H1 (cell line): ENCODE data around the gene TRIB2. TPM values are rescaled to one million over a fixed set of nuclear protein-coding genes. Genes with fewer than 3 reads are reported as not detected.

Experiments used
- CTCF ChIA-PET: fragments of 300-600 bp; sonication (Branson Sonifier 250); formaldehyde crosslinking; loops from one replicate; lab custom pipeline; 2021; ENCODE audit not compliant: partially characterized antibody; lab: Charles Lee
- POLR2A ChIA-PET: fragments of 300-600 bp; sonication (Branson Sonifier 250); formaldehyde crosslinking; loops from one replicate; lab custom pipeline; 2021; ENCODE audit warnings: inconsistent platforms; ENCODE audit not compliant: partially characterized antibody; lab: Charles Lee
- DNase-seq, 2 experiments: peaks; one replicate each; pipeline versions ENCODE4 v3.0.0 to v3.0.0-alpha.2; 2010 to 2022; ENCODE audit warnings: low spot score in 2 of 2, low read depth in 1 of 2, mixed read lengths in 1 of 2
- FAIRE-seq: peaks from 2 replicates; lab custom pipeline; 2011; peaks lifted over from hg19 to GRCh38; lab: Jason Lieb, UNC
- H2AFZ ChIP-seq: 2 replicates; pipeline ENCODE4 v1.8.1; 2012; ENCODE audit warnings: low read length, inconsistent platforms
- H2AK5ac ChIP-seq: 2 replicates; pipeline ENCODE4 v1.6.1; 2013; ENCODE audit warnings: low read depth, low read length
- H2BK120ac ChIP-seq: replicated peaks from 2 replicates; pipeline ENCODE3; 2013; ENCODE audit warnings: low read depth, low read length, inconsistent platforms
- H2BK12ac ChIP-seq: 2 replicates; pipeline ENCODE4 v1.6.1; 2013; ENCODE audit warnings: low read depth, low read length
- H2BK15ac ChIP-seq: 2 replicates; pipeline ENCODE4 v1.6.1; 2013; ENCODE audit warnings: low read length
- H2BK20ac ChIP-seq: 2 replicates; pipeline ENCODE4 v1.6.1; 2013; ENCODE audit warnings: low read length
- H2BK5ac ChIP-seq: 2 replicates; pipeline ENCODE4 v1.6.1; 2013; ENCODE audit warnings: low read depth, low read length
- H3K14ac ChIP-seq: 2 replicates; pipeline ENCODE4 v1.6.1; 2013; ENCODE audit warnings: inconsistent platforms; ENCODE audit not compliant: insufficient read length
- H3K18ac ChIP-seq: 2 replicates; pipeline ENCODE4 v1.6.1; 2013; ENCODE audit warnings: low read length; ENCODE audit errors: extremely low read depth
- H3K23ac ChIP-seq: 2 replicates; pipeline ENCODE4 v1.6.1; 2013; ENCODE audit warnings: inconsistent platforms; ENCODE audit not compliant: insufficient read length
- H3K23me2 ChIP-seq: 2 replicates; pipeline ENCODE4 v1.6.1; 2013; ENCODE audit warnings: low read depth, low read length
- H3K27ac ChIP-seq: 2 replicates; pipeline ENCODE4 v1.6.1; 2011; ENCODE audit warnings: low read depth, low read length, inconsistent platforms
- H3K27me3 ChIP-seq, 4 experiments: replicated peaks in 1 of 4; 1 replicate in 1 of 4; 2 replicates in 3 of 4; pipeline versions ENCODE4 v1.6.1 to v1.8.1; 2011 to 2013; ENCODE audit warnings: low read length in 3 of 4, mild to moderate bottlenecking in 3 of 4, inconsistent platforms in 2 of 4, mixed read lengths in 2 of 4, moderate library complexity in 1 of 4; ENCODE audit not compliant: control insufficient read depth in 3 of 4, insufficient read depth in 3 of 4; ENCODE audit errors: extremely low read depth in 1 of 4
- H3K36me3 ChIP-seq, 4 experiments: 2 replicates each; pipeline versions ENCODE4 v1.6.1 to v1.8.1; 2011 to 2013; ENCODE audit warnings: mild to moderate bottlenecking in 4 of 4, low read length in 3 of 4, moderate library complexity in 2 of 4, control low read depth in 1 of 4, inconsistent platforms in 1 of 4; ENCODE audit not compliant: insufficient read depth in 4 of 4, control insufficient read depth in 2 of 4
- H3K4ac ChIP-seq: replicated peaks from 2 replicates; pipeline ENCODE3; 2013; ENCODE audit warnings: low read length, low read depth, mixed read lengths, inconsistent platforms; ENCODE audit not compliant: insufficient read length
- H3K4me1 ChIP-seq, 4 experiments: replicated peaks in 1 of 4; 1 replicate in 1 of 4; 2 replicates in 3 of 4; pipeline versions ENCODE4 v1.6.1 to v1.8.1; 2011 to 2013; ENCODE audit warnings: low read length in 3 of 4, inconsistent platforms in 2 of 4, mixed read lengths in 1 of 4; ENCODE audit not compliant: insufficient read depth in 4 of 4, control insufficient read depth in 3 of 4
- H3K4me2 ChIP-seq, 2 experiments: 2 replicates each; pipeline versions ENCODE4 v1.6.1 to v1.8.1; 2011 to 2013; ENCODE audit warnings: low read depth in 2 of 2, low read length in 2 of 2, control low read depth in 1 of 2, inconsistent platforms in 1 of 2, mild to moderate bottlenecking in 1 of 2; ENCODE audit not compliant: insufficient read depth in 1 of 2
- H3K4me3 ChIP-seq, 4 experiments: fragments of 200-600, 300-600 bp in 1 of 4; sonication (generic), shearing (Covaris generic), sonication (Bioruptor Twin) in 1 of 4; 2 replicates each; pipeline versions ENCODE4 v1.5.1 to v1.8.1; 2011 to 2016; ENCODE audit warnings: low read length in 4 of 4, low read depth in 3 of 4, control low read depth in 2 of 4, inconsistent platforms in 2 of 4, mild to moderate bottlenecking in 2 of 4, mixed read lengths in 1 of 4, moderate library complexity in 1 of 4; ENCODE audit not compliant: insufficient read depth in 2 of 4; ENCODE audit errors: extremely low read depth in 1 of 4
- H3K56ac ChIP-seq: replicated peaks from 2 replicates; pipeline ENCODE3; 2013; ENCODE audit warnings: low read depth, mild to moderate bottlenecking, mixed read lengths, low read length, inconsistent platforms; ENCODE audit not compliant: insufficient read length
- H3K79me1 ChIP-seq: 2 replicates; pipeline ENCODE4 v1.6.1; 2013; ENCODE audit warnings: low read depth, low read length, control low read depth
- H3K79me2 ChIP-seq, 2 experiments: 2 replicates each; pipeline versions ENCODE4 v1.6.1 to v1.8.1; 2012 to 2013; ENCODE audit warnings: low read length in 2 of 2, mild to moderate bottlenecking in 2 of 2, inconsistent platforms in 1 of 2; ENCODE audit not compliant: insufficient read depth in 2 of 2, control insufficient read depth in 1 of 2
- H3K9ac ChIP-seq, 4 experiments: replicated peaks in 1 of 4; 1 replicate in 1 of 4; 2 replicates in 3 of 4; pipeline versions ENCODE4 v1.6.1 to v1.8.1; 2011 to 2013; ENCODE audit warnings: low read depth in 3 of 4, low read length in 3 of 4, control low read depth in 2 of 4, mild to moderate bottlenecking in 2 of 4, moderate library complexity in 2 of 4, inconsistent platforms in 1 of 4; ENCODE audit errors: extremely low read depth in 1 of 4
- H3K9me3 ChIP-seq, 2 experiments: 2 replicates each; pipeline versions ENCODE4 v1.6.1 to v1.8.1; 2012 to 2013; ENCODE audit warnings: mild to moderate bottlenecking in 2 of 2, moderate library complexity in 2 of 2, control low read depth in 1 of 2, inconsistent platforms in 1 of 2, low read depth in 1 of 2, low read length in 1 of 2, mixed read lengths in 1 of 2; ENCODE audit not compliant: insufficient read depth in 2 of 2
- H4K20me1 ChIP-seq, 2 experiments: replicated peaks in 1 of 2; 2 replicates each; pipeline versions ENCODE3 to v1.8.1; 2011 to 2013; ENCODE audit warnings: inconsistent platforms in 2 of 2, low read length in 2 of 2, mild to moderate bottlenecking in 1 of 2; ENCODE audit not compliant: insufficient read depth in 2 of 2, control insufficient read depth in 1 of 2
- H4K5ac ChIP-seq: 2 replicates; pipeline ENCODE4 v1.6.1; 2013; ENCODE audit warnings: low read length, low read depth, mixed read lengths, inconsistent platforms; ENCODE audit not compliant: insufficient read length
- H4K8ac ChIP-seq: 2 replicates; pipeline ENCODE4 v1.8.0; 2013; ENCODE audit warnings: mild to moderate bottlenecking, moderate library complexity, low read length, inconsistent platforms; ENCODE audit not compliant: insufficient read depth; ENCODE audit errors: extremely low read depth
- H4K91ac ChIP-seq: replicated peaks from 2 replicates; pipeline ENCODE3; 2013; ENCODE audit warnings: low read length, mixed read lengths, inconsistent platforms; ENCODE audit not compliant: insufficient read length
- ATF2 ChIP-seq: IDR thresholded peaks from 2 replicates; pipeline ENCODE4 v1.6.1; 2012; ENCODE audit warnings: low read length, inconsistent platforms
- E2F6 ChIP-seq: IDR thresholded peaks from 2 replicates; pipeline ENCODE4 v1.6.1; 2012; ENCODE audit warnings: inconsistent platforms
- EZH2 ChIP-seq: fragments of 200-600 bp; sonication (generic); IDR thresholded peaks from 2 replicates; pipeline ENCODE4 v1.7.1; 2012; ENCODE audit warnings: low read depth, mild to moderate bottlenecking, moderate library complexity, low read length, inconsistent platforms; ENCODE audit not compliant: severe bottlenecking
- FOSL1 ChIP-seq: IDR thresholded peaks from 2 replicates; pipeline ENCODE4 v1.6.1; 2011; ENCODE audit warnings: mild to moderate bottlenecking, low read depth, low read length, moderate library complexity; ENCODE audit not compliant: insufficient read depth
- GTF2F1 ChIP-seq: IDR thresholded peaks from 2 replicates; pipeline ENCODE4 v1.6.1; 2012; ENCODE audit warnings: low read depth, low read length, improper control_type of control experiment, borderline replicate concordance
- JUN ChIP-seq: IDR thresholded peaks from 2 replicates; pipeline ENCODE4 v1.6.1; 2011; ENCODE audit warnings: low read depth, mild to moderate bottlenecking, improper control_type of control experiment, low read length
- SIN3A ChIP-seq, 2 experiments: IDR thresholded peaks in 1 of 2; conservative IDR thresholded peaks in 1 of 2; 2 replicates each; pipeline ENCODE4 v1.6.1; 2011 to 2012; ENCODE audit warnings: low read length in 2 of 2, improper control_type of control experiment in 1 of 2, low read depth in 1 of 2, mild to moderate bottlenecking in 1 of 2
- SP4 ChIP-seq: IDR thresholded peaks from 2 replicates; pipeline ENCODE4 v1.6.1; 2012; ENCODE audit warnings: low read length, inconsistent platforms
- SRF ChIP-seq: IDR thresholded peaks from 2 replicates; pipeline ENCODE4 v1.6.1; 2011; ENCODE audit warnings: mild to moderate bottlenecking, low read depth, low read length, moderate library complexity
- TAF7 ChIP-seq: optimal IDR thresholded peaks from 2 replicates; pipeline ENCODE3; 2011; ENCODE audit warnings: low read depth, mild to moderate bottlenecking, inconsistent platforms, low read length, moderate library complexity, borderline replicate concordance
- TCF12 ChIP-seq: IDR thresholded peaks from 2 replicates; pipeline ENCODE4 v1.6.1; 2011; ENCODE audit warnings: low read depth, mild to moderate bottlenecking, low read length
- TEAD4 ChIP-seq: IDR thresholded peaks from 2 replicates; pipeline ENCODE4 v1.6.1; 2012; ENCODE audit warnings: low read depth, low read length, inconsistent platforms, mixed read lengths
- WGBS, 2 experiments: shearing (Covaris generic) in 1 of 2; methylation state at CpG; one replicate each; pipeline versions ENCODE4 v1.1.6 to v1.1.7; 2013 to 2015; ENCODE audit warnings: low lambda C conversion rate in 2 of 2, mixed read lengths in 2 of 2, inconsistent platforms in 1 of 2, low coverage in 1 of 2, missing lambda C conversion rate in 1 of 2; ENCODE audit not compliant: insufficient replicate concordance in 2 of 2, insufficient coverage in 1 of 2, insufficient read length in 1 of 2; ENCODE audit errors: extremely low coverage in 1 of 2, missing lambda C conversion rate in 1 of 2; 5-methylcytosine and 5-hydroxymethylcytosine counted together
- polyA plus RNA-seq, 7 experiments: library from polyadenylated mRNA; depleted of rRNA in 3 of 7; stranded (reverse) in 5 of 7; unstranded in 2 of 7; fragments of >200 nt in 5 of 7; fragments of 200-250 nt in 2 of 7; gene quantifications; 1 replicate in 5 of 7; 2 replicates in 1 of 7; 4 replicates in 1 of 7; pipeline versions ENCODE4 v1.2.1 to v1.2.3, GENCODE V29; 2011 to 2013; ENCODE audit warnings: missing spikeins in 2 of 7, mixed read lengths in 2 of 7
- total RNA-seq: library from RNA; stranded (reverse); fragmentation: NEBNext Ultra II Directional; extraction: Animal tissue kit (Norgen Biotek cat#: 25700); gene quantifications from 2 replicates; pipeline ENCODE4 v1.2.1, GENCODE V29; 2021

TRIB2 gene
- total and polyA plus RNA-seq, 2 of the 8 experiments (the other 6 are each of a cell fraction or from before 2014, with no cell fraction given) = 40.8 to 57.0 TPM

DNA sequence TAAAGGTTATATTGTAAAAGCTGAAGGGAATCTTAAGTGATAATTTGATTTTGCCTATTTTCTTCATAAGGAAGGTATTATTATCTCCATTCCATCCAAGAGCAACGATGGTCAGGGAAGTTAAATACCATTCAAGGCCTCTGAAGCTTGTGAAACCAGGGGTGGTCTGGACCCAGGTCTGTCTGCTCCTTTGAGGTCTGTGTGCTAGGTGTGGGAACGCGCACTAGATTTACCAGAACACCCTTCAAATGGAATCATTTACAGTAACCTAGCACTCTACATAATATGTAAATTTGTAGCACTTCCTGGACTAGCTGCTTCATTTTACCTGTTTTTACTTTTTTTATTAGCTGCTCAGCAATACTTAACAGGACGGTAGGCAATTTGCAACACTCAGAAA, 6.4 kb upstream of the TRIB2 start:
- Histone ChIP-seq H3K79me1 (no peaks in the 10 kb centered on the region), H3K23me2 (no peaks in the 10 kb centered on the region), H3K9ac (no peak overlapping the region), H4K91ac (no peak overlapping the region), H2AK5ac (no peak overlapping the region), H3K18ac (no peak overlapping the region), H3K56ac (no peak overlapping the region), H3K27ac (no peak overlapping the region), H2BK15ac (no peak overlapping the region), H3K36me3 (no peaks in the 10 kb centered on the region), H4K8ac (no peak overlapping the region), H3K4me2 (no peak overlapping the region), H2BK5ac (no peak overlapping the region), H4K20me1 (no peaks in the 10 kb centered on the region), H3K27me3 (no peaks in the 10 kb centered on the region), H4K5ac (no peak overlapping the region), H3K9me3 (no peaks in the 10 kb centered on the region), H3K4me1 (peaks cover 0 to 6% (median under 1%) of the 10 kb centered on the region in 4 experiments; a peak in 4 of 7 replicates), H3K4me3 (no peak overlapping the region), H2BK20ac (no peak overlapping the region), H3K79me2 (no peaks in the 10 kb centered on the region), H3K23ac (no peak overlapping the region), H3K4ac (no peak overlapping the region), H2BK120ac (no peak overlapping the region), H2BK12ac (no peak overlapping the region), H3K14ac (no peak overlapping the region), H2AFZ (no peak overlapping the region)
- DNase-seq = no peak
- WGBS, 2 experiments = 91% methylated on average over 4 of the region's 4 CpGs; no CpG with 5 or more reads in 1 of the 2 experiments
- POLR2A ChIA-PET = no interaction called here
- CTCF ChIA-PET = interaction anchor here (1.3 kb wide), 1 partner anchor 13 kb away, joined by 3 read pairs; no protein-coding TSS in a partner anchor
- no peak for FAIRE-seq
- no peak for TF ChIP-seq EZH2
- no peak for TF ChIP-seq FOSL1
- no peak for TF ChIP-seq JUN
- no peak for TF ChIP-seq GTF2F1
- TF ChIP-seq SP4 = no peak
- TF ChIP-seq ATF2 = no peak
- no peak for TF ChIP-seq SIN3A (conservative IDR thresholded peaks at IDR 0.05 in 1 of 2, IDR thresholded peaks at IDR 0.05 in 1 of 2; ENCODE audit: low read depth in 1 of 2, low read length in 2 of 2)
- no peak for TF ChIP-seq E2F6
- no peak for TF ChIP-seq TEAD4
- TF ChIP-seq TCF12 = no peak
- no peak for TF ChIP-seq SRF
- TF ChIP-seq TAF7 = no peak
